ENCODE data around the gene EFCAB11.
"Not testable (repeated sequence)": the region's sequence is repeated elsewhere in the genome, so short reads cannot be mapped to it uniquely, and the experiment has no call there.

Gene EFCAB11

DNA sequence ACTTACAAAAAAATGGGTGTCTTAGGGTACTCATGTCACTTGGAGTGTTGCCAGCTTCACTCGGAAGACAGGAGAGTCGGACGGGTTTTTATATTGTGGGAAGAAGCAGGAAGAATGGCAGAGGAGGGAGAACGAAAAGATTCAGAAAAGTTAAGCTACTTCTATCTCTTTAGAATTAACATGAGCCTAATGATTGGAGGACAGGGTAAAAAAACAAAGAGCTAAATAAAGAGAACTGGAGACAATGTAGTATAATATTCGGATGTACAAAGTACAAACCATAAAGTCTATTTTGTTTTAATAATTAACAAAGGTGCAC lies 43.9 kb downstream of the EFCAB11 start:
- DNase-seq = no peak

DNA sequence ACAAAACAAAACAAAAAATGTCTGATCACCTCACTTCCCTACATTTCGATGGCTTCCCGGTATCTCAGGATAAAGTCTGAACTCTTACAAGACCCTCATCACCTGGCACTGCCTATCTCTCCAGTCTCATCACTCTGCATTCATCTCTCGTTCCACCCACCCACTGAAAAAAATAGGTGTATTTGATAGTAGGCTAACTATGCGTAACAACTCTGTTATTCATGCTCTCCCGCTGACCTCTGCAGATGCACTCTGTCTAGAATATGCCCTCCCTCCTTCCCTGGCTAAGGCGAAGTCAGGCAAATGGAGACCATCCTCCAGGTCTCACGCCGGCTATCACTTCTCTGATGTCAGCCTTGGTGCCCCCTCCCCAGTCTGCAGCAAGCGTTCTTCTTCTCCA lies 44.9 kb downstream of the EFCAB11 start:
- DNase-seq = no peak

DNA sequence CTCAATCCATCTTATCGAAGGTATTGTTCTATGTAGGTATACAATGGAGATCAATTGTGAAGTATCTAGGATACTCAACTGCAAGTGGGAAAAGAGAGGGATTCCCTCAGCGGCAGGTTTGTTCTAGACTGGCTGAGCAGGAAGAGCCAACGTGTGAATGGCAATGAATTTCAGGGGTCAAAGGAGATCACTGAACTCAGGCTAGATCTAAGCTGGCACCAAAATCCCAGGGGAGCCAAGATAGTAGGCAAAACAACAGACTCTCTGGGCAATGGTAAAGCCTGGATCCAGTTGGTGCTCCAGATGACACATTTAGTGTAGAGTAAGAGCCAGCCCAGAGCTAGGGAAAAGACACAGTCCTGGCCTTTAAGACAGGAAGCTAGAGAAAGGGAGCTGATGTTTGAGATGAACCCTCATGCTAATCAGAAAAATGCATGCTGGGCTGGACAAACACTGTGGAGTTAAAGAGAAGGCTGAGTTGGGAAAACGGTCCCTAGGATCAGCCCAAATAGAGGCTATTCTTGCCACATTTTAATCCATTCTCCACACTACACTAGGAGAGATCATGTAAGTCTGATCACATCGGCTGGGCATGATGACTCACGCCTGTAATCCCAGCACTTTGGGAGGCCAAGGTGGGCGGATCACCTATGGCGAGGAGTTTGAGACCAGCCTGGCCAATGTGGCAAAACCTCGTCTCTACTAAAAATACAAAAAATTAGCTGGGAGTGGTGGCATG lies 45.6 kb downstream of the EFCAB11 start:
- no peak for DNase-seq

DNA sequence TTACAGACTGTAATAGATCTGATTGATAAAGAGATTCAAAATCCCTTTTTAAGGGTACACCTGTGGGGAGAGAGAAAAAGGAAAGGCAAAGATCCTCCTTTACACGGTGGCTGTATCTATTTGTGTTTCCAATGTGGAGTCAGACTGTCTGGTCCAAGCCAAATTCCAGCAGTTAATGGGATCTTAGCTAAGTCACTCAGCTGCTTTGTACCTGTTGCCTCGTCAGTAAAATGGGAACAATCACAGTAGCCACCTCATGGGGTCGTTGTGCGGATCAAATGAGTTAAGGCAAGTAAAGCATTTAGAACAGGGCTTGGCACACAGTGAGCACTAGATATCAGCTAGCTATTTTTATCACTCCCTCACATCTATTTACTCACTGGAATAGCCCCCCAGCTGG lies 46.9 kb downstream of the EFCAB11 start:
- DNase-seq = no peak

DNA sequence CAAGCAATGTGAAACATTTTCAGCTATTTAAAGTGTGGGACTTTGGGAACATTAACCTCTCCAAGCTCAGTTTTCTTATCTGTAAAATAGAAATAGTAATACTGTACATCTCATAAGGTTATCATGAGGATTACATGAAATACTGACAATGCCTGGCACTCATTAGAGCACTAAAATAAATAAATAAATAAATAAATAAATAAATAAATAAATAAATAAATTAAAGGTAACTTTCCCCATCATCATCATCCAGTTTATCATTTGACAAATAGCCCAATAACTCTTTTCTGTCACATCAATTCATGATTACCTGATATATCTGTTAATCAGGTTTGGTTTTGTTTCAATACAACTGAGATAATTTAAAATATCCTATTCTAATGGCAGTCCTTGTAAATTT lies 48.5 kb downstream of the EFCAB11 start:
- no peak for DNase-seq

DNA sequence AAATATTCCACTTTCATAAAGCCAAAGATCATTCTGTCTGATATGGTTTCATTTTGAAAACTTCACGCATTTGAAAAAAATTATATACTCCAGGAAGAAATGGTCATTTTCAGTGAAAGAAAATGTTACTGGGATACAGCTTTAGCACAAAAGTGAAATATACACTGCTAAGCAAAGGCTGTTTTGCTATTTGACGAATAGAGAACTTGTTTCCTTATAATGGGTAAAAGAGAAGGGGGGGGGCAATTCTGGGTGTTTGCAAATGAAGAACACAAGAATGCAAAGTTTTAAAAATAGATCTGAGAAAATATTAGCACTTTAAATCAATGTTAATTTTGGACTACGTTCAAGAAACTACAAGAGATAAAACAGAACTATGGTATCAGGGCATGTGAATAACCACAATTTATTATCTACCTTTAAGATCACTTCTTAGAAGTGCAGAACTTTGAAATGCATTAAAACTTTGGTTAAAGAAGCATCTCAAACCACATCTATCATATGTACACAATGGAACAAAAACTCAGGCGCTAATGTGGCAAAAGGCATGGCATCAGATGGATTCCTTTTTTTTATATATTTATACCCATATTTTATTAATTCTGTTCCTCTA lies 51.1 kb downstream of the EFCAB11 start:
- peak; percentile 21 for DNase-seq

DNA sequence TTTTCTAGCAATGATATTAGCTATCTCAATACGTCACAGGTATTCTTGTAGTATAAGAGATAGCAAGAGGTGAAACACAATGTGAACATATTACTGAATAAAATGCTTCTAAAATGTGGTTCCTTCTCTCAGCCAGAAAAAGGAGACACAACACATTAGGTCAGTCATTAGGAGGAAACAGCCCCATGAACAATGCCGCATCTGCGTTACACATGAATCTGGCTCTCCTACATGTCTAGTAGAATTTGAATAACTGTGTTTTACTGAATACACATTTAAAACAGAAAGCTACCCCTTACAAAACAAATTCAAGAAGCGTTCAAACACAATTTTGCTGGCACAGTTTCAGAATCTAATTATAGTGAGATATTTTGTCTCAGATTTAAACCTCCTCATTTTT lies 51.6 kb downstream of the EFCAB11 start:
- no peak for DNase-seq

DNA sequence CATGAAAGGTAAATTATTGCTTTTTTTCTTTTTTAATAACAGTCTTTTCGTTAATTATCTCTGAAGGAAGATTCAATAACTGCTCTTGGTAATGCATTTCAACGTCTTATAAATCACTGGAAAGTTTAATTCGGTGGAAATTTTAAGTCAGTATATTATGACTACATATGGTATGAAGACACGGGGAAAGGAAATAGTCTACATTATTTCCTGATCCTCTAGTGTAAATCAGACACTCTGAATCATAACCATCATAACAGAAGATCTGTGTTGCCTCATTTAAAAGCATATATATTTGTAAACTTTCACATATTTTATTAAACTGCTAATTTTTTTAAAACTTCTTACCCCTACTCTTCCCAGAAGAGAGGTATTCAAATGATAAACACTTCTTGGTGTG lies 53.7 kb downstream of the EFCAB11 start:
- DNase-seq = no peak

DNA sequence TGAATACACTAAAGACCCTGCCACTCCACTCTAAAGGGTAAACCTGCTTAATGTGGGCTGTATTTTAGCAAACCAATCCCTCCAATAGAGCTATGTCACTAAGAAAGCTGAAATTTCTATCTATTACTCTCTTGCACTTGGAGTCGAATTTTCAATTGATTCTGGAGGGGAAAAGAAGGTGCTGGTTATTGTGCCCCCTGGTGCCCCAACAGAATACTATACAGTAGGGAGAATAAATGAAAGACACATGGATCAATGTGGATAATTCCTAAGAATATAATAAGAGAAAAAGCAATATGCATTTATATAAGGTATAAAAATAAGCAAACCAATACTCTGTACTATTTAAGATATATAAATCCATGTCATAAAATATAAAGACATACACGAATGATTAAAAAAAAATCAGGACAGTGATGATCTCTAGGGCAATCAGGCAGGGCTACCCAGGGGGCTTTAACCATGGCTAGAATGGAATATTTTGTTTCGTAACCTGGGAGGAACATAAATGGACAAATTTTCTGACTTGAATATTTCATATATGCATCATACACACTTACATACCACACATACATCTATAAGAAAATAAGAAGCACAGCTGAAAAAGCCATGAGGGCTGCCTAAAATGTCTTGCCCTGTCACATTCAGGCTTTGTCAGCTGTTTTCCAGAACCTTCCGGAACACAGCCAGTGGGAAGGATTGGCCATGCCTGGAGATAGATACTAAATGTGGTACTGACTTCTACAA lies 54.4 kb downstream of the EFCAB11 start:
- peak; percentile 23 for DNase-seq

DNA sequence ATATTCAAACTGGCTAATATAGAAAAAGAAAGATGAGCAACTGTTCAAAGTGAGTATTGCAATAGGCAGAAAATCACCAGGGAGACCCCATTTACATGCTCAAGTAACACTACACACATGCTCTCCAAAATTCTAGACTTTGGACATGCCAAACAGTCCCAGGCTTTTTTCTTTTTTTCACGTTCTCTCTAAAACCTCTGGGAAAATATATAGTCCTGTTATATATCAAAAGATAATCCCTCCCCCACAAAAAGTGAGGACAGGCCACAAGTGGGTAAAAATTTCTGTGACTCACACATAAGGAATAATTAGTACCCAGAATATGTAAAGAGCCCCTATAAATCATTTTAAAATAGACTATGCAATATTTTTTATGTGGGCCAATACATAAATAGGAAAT lies 55.2 kb downstream of the EFCAB11 start:
- DNase-seq = no peak

DNA sequence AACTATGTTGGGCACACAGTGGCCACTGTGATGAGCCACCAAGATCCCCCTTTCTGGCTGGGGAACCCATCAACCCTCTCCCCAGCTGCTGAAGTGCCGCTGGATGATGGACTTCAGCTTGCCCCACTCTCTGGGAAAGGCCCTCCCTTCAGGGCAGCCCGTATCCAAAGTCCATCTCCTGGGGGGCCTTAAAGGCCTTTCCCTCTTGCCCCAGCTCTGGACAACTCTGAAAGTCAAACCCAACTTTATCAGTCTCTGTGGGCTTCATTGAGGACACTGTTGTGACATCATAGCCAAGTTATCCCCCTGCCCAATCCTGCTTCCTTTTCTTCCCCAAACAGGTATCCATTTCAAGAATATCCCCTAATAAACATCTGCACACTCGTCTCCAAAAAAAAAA lies 61.1 kb downstream of the EFCAB11 start:
- DNase-seq = not testable (repeated sequence)

DNA sequence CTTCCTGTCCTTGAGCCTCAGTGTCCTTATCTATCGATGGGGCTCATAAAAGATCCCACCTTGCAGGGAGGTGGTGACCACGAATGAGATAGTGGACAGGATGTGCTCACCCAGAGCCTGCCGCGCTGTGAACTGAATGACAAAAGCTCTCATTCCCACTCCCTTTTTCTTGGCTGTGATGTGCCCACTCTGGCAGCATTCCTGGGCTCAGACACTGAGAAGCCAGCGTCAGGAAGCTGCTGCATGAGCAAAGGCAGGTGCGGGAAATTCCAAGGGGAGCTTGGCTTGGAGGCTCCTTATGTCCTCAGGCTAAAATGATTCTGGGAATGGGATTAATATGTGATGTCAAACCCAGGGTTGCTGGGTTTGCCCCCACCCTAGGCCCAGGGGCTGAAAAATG lies 61.6 kb downstream of the EFCAB11 start:
- DNase-seq = no peak

DNA sequence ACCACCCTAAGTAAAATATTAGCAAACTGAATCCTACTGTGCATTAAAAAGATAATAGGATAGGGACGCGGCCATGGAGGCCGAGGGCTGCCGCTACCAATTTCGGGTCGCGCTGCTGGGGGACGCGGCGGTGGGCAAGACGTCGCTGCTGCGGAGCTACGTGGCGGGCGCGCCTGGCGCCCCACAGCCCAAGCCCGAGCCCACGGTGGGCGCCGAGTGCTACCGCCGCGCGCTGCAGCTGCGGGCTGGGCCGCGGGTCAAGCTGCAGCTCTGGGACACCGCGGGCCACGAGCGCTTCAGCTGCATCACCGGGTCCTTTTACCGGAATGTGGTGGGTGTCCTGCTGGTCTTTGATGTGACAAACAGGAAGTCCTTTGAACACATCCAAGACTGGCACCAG lies 62.8 kb downstream of the EFCAB11 start:
- DNase-seq = not testable (repeated sequence)

DNA sequence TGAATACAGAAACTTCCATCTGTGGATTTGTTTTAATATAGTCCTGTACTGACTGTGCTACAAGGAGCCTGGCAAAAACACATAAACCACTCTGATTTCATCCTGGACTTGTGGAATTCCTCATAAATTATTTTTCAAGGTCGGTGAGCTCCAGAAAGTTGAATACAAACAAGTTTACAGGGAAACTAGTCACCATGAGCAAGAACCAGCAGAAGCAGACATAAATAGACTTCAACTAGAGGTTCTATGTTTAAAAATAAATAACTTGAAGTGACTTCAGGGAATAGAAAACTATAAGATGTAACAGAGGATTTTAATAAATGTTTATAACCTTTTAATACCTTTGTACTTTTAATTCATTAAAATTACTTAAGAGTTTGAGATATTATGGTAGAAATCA lies 63.5 kb downstream of the EFCAB11 start:
- no peak for DNase-seq

DNA sequence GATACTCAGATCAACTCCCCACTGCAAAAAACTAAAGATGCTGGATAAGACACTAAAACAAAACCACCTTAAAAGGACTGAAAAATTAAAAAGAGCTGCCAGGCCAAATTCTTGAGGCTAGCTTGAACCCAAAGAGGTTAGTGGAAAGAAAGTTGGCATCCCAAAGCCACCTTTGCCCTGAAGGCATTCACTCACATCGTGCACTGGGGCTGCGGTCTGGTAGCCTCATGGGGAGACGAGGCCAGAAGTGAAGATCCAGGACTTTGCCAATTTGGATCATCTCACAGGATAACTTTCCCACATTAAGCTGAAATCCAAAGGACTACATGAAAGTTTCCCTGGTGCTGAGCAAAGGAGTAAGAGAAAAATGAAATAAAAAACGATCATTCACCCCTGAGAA lies 63.9 kb downstream of the EFCAB11 start:
- DNase-seq = no peak

DNA sequence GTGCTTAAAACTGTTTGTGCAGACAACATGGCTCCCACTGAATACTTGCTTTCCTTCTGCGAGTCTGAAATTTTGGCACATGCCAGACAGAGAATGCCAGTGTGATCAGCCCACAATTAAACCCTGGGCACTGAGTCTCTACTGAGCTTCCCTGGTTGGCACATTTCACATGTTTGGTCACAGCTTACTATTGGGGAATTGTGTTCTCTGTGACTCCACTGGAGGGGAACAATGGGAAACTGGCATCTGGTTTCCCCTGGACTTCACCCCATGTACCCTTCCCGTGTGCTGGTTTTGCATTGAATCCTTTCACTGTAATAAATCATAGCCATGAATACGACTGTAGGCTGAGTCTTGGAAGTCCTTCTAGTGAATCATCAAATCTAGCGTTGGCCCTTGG lies 64.9 kb downstream of the EFCAB11 start:
- no peak for DNase-seq

DNA sequence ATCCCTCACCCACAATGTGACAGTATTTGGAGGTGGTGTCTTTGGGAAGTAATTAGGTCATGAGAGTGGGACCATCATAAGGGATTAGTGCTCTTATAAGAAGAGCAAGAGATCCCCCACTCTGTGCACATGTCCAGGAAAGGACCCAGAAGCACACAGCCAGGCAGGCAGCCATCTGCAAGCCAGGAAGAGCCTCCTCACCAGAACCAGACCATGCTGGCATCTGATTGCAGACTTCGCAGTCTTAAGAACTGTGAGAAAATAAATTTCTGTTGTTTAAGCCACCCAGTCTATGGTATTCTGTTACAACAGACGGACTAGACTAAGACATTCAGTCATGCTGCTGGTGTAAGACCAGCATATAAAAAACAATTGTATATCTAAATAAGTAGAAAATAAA lies 69.8 kb downstream of the EFCAB11 start:
- DNase-seq = no peak

DNA sequence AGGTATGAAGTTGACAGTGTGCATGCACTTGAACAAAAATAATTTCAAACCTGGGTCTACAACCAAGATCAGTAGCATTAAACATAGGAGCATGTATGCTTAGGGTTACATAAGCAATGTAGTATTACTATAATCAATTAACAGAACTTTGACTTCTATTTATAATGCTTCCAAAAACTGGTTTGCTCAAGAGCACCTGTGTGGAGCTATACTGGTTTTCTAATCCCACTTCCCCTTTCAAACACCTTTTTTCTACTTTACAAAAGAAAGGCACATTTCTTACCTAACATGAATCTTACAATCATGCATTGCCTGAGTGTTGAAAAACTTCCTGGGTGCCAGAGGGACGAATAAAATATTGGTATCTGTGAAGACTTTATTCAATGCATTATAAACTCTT lies 72.7 kb downstream of the EFCAB11 start:
- DNase-seq = no peak

DNA sequence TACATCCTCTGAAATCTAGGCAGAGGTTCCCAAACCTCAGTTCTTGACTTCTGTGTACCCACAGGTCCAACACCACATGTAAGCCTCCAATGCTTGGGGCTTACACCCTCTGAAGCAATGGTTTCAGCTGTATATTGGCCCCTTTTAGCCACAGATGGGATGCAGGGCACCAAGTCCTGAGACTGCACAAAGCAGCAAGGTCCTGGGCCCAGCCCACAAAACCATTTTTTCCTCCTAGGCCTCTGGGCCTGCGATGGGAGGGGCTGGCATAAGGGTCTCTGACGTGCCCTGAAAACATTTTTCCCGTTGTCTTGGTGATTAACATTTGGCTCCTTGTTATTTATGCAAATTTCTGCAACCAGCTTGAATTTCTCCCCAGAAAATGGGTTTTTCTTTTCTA lies 80.4 kb downstream of the EFCAB11 start:
- not testable (repeated sequence) for DNase-seq

DNA sequence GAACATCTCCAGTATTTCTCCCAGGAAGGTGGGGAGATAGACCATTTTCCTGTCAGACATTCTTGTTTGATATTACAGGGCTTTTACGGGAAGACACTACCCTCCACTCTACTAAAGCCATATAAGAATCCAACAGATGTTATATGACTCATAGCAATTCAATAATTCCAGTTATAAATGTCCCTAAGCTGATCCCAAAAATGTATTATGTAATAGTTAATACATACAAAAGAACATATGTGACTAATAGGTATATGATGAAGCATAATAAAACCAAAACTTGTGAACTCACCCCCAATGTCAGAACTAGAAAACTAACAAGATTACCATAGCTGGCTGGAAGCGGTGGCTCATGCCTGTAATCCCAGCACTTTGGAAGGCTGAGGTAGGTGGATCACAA lies 84.2 kb downstream of the EFCAB11 start:
- no peak for DNase-seq

DNA sequence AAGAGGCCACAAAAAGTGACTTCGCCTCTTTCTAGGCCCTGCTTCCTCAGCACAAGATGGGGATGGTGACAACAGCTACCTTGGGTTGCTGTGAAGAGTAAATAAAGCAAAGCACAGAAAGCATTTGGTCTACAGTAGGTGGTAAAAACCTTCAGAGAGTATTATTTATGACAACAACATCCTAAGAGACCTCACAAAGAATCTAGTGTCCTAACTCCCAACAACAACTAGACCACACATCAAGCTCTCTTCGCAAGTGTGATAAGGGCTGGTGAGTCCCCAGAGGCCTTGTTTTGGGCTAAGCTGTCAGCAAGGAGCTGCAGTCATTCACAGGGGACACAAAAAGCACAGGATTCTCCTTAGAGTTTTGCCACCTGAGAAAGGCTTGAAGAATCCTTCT lies 84.9 kb downstream of the EFCAB11 start:
- DNase-seq = no peak

DNA sequence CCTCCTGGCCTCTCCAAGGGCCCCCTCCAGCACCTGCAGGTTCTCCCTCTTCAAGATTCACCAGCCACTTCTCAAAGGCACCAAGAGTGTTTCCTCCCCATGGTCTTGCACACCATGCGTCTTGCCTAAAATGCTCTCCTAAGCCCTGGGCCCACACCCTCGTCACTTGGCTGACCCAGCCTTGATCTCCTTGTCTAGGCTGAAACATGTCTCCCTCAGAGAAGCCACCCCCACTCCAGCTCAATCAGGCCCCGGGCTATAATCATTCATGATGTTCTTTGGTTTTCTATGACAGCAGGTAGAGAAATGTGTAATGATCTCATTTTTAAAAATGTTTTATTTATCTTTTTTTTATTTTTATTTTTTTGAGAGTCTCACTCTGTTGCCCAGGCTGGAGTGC lies 88.1 kb downstream of the EFCAB11 start:
- DNase-seq = no peak

DNA sequence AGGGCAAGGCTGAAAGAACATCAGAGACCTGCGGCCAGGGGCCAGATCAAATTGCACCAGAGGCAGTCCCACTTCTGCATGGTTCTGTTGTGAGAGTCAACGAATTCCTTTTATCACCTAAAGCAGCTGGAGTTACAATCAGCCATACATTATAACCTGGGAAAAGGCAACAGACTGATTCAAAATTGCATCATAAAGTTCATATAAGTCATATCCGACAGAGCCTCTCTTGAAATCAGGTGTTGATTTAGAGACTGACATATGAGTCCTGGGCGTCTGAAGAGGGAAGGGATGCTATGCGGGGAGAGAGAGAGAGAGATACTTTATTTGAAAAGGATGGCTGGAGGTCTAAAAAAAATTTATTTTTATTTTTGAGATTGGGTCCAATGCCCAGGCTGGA lies 89.4 kb downstream of the EFCAB11 start:
- no peak for DNase-seq

DNA sequence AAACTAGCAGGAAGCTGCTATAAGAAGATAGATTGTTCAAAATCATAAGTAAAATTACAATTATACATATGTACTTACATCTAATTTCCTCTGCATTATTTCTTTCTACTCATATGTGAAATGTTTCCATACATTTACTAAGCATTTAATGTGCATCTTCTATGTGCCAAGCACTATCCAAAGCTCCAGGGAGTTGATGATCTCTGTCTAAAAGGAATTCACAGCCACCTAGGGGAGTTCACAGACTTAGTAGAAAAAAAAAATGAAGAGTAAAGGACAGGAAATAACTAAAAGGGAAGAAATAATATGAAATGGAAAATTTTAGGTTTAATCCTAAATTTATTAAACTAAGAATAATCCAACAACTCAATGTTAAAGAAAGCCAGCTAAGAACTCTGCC lies 91.7 kb downstream of the EFCAB11 start:
- no peak for DNase-seq

DNA sequence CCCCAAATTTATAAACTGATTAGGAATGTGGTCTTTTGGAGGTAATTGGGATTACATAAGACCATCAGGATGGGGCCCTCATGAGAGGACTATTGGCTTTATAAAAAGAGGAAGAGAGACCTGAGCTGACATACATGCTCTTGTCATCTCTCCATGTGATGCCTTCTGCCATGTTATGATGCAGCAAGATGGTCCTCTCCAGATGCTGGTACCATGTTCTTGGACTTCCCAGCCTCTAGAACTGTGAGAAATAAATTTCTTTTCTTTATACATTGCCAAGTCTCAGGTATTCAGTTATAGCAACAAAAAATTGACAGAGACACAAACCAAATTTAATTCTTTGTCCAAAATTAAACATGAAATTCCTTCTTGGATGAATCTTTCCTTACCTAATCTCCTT lies 92.9 kb downstream of the EFCAB11 start:
- no peak for DNase-seq

All from CD4-positive, alpha-beta T cell treated with Interleukin-10 for 1 hour (primary cell).